MG63 (cell line): Measurements from ENCODE around the gene SINHCAF. TPM values are rescaled to one million over a fixed set of nuclear protein-coding genes. Genes with fewer than 3 reads are reported as not detected.
"Not testable (repeated sequence)": the region's sequence is repeated elsewhere in the genome, so short reads cannot be mapped to it uniquely, and the experiment has no call there.

ENCODE experiments used
- DNase-seq: peaks from one replicate; pipeline ENCODE4 v3.0.0-alpha.2; 2020
- H3K27me3 ChIP-seq: fragments of 250-450 bp; sonication (Bioruptor Pico); 2 replicates; pipeline ENCODE4 v1.5.1; 2020; ENCODE audit warnings: mild to moderate bottlenecking, moderate library complexity
- H3K36me3 ChIP-seq: fragments of 250-450 bp; sonication (Bioruptor Pico); 2 replicates; pipeline ENCODE4 v1.5.1; 2020; ENCODE audit warnings: mild to moderate bottlenecking, moderate library complexity
- H3K4me3 ChIP-seq: fragments of 250-450 bp; sonication (Bioruptor Pico); 2 replicates; pipeline ENCODE4 v1.5.1; 2020; ENCODE audit warnings: mild to moderate bottlenecking, moderate library complexity
- H3K9me3 ChIP-seq: fragments of 250-450 bp; sonication (Bioruptor Pico); 2 replicates; pipeline ENCODE4 v1.5.1; 2020; ENCODE audit warnings: mild to moderate bottlenecking, moderate library complexity
- total RNA-seq: library from RNA; depleted of rRNA; stranded (reverse); fragments of >200 nt; shearing (Covaris generic); gene quantifications from 2 replicates; pipeline ENCODE4 v1.2.3, GENCODE V29; 2014; ENCODE audit warnings: low replicate concordance

SINHCAF gene
- total RNA-seq, 1 experiment from 2014 or later, result 67.6 TPM

DNA sequence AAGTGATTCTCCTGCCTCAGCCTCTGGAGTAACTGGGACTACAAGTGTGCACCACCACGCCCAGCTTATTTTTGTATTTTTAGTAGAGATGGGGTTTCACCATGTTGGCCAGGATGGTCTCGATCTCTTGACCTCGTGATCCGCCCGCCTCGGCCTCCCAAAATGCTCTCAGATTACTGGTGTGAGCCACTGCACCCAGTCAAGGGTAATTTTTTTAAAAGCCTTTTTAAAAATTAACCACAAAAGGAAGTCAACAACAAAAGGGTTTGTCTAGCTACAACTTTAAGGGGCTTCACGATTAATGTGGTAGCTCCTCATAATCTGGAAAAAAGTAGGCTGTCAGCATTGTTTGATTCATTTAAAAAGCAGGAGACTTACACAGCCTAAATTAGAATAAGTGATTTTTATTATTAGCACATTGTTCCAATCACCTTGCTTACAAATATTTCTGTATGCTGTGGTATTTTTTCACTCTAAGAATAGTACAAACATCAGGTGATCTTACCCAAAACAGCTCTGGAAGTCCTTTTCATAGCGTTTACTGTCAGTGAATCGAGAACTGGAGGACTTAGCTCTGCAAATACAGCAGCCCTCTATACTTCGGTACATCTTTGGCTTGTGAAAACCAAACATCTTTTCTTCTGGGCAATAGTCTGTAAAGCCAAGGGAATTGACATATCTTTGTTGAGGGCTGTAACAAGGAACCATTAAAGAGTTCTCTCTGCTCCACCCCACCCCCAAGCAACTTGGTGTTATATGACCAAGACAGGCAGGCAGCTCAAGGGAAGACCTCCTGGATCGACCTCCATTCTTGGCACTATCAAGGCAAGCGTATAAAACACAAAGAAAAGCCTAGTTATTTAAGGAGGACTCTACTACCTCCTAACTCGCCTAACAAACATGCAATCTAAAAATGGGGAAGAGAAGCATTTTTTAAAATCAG is 28.1 kb downstream of the SINHCAF start:
- Histone ChIP-seq H3K4me3 (no peak overlapping the region), H3K27me3 (no peaks in the 10 kb centered on the region), H3K9me3 (no peaks in the 10 kb centered on the region), H3K36me3 (peaks cover 58% of the 10 kb centered on the region)
- DNase-seq, result no peak

DNA sequence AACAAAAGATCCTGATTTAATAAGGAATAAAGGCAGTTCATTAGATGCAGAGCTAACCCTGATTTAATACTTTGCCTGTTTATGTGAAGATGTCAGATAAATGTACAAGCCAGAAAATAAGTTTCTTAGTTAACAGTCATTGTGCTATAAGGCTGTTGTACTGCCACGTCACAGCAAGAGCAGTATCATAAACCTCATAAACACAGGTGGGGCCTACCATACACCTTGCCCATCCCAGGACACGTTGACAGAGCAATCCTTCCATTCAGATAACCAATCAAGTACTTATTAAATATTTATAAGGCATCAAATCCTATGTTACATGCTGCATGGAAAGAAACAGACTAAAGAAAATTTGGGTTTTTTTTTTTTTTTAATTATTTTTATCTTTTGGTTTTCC is 36.5 kb downstream of the SINHCAF start:
- H3K27me3 ChIP-seq, result no peaks in the 10 kb centered on the region
- no peaks in the 10 kb centered on the region for H3K9me3 ChIP-seq
- H3K4me3 ChIP-seq, result no peak overlapping the region
- no peak for DNase-seq
- peaks cover 74% of the 10 kb centered on the region for H3K36me3 ChIP-seq

DNA sequence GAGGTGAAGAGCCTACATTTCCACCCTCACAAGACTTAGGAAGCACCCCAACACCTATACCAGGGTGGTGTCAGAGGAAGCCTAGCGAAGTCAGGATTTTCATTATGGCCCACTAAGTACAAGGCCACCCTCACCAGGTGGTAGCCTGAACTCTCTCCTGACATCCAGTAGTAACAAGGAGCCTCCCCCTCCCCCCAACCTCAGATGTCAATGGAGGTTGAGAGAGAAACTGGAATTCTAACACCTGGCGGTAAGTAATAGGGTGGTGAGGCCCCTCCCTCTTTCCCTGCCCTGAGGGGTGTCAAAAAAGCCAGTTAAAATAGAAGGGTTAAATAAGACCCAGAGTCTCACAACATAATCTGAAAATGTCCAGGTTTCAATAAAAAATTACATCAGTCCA is 37.6 kb downstream of the SINHCAF start:
- Histone ChIP-seq H3K27me3 (no peaks in the 10 kb centered on the region), H3K9me3 (no peaks in the 10 kb centered on the region), H3K36me3 (peaks cover 73% of the 10 kb centered on the region), H3K4me3 (no peak overlapping the region)
- DNase-seq, result no peak

DNA sequence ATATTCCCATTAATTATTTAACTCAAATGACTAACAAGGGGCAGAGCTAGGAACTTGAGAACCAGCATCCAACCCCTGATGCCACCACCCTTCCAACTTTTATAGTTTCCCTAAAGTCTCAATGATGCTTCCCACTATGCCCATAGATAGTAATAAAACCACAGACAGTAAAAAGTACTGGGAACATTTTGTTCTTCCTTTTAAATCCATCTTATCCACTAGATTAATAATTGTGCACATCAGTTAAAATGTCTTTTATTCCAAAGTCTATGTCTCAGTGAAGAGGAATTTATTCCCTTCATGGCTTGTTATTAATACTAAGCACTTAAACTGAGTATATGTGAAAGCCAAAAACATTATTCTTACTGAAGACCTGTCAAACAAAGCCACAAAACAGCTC is 45.8 kb downstream of the SINHCAF start:
- no peaks in the 10 kb centered on the region for H3K27me3 ChIP-seq
- peaks cover 39% of the 10 kb centered on the region for H3K36me3 ChIP-seq
- DNase-seq, result no peak
- H3K4me3 ChIP-seq, result no peak overlapping the region
- no peaks in the 10 kb centered on the region for H3K9me3 ChIP-seq

DNA sequence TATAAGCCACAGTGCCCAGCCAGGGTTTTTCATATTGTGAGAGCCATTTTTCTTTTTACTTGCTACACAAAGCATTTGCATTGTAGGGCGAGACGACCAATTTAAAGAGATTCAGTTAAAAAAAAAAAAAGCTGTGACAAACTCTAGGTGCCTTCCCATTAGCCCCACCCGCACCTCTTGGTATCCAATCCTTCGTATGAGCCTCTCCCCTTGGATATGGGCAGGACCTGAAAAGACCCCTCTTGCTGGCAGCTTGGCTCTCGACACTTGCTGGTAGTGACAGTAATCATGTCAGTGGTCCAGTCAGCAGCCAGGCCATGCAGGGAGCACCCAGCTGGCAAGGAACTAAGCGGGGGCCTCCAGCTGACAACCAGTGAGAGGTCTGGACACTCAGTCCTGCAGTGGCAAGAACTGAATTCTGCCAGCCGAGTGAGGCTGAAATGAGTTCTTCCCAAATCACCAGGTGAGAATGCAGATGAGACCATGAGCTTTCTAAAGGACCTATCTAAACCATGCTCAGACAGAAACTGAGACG is 46.5 kb downstream of the SINHCAF start:
- Histone ChIP-seq H3K36me3 (peaks cover 32% of the 10 kb centered on the region), H3K27me3 (no peaks in the 10 kb centered on the region), H3K9me3 (no peaks in the 10 kb centered on the region), H3K4me3 (no peak overlapping the region)
- no peak for DNase-seq

DNA sequence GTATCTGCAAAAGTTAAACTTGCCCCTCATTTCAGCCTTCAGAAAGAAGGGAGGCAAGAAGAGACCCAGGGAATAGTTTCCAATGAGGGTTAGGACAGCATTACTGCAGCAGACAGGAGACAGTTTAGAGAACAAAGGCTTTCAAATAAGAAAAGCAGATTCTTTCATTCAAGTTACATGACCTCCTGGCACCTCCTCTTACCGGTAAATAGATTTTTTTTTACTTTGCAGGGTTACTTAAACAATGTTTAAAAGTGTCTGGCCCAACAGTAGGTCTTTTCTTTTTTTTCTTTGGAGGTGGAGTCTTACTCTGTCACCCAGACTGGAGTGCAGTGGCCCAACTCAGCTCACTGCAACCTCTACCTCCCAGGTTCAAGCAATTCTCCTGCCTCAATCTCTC is 47.1 kb downstream of the SINHCAF start:
- Histone ChIP-seq H3K27me3 (no peaks in the 10 kb centered on the region), H3K9me3 (no peaks in the 10 kb centered on the region), H3K4me3 (no peak overlapping the region), H3K36me3 (peaks cover 26% of the 10 kb centered on the region)
- no peak for DNase-seq

DNA sequence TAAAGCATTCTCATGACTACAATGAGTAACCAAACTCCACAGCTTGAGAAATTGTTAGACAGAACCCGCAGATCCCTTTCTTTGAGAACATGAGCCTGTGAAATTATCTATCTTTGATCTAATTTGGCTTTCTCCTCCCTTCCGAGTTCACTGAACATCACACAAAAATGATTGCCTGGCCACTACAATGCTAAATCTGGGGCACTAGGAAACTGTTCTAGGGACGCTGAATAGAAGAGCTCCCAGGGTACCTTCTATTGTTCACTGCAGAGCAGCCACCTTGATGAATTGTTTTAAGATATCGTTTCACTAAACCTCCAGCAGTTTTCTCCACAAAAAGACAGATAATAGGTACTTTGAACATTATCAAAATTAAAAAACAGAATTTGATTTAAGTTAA is 47.5 kb downstream of the SINHCAF start:
- H3K9me3 ChIP-seq, result no peaks in the 10 kb centered on the region
- H3K36me3 ChIP-seq, result peaks cover 24% of the 10 kb centered on the region
- no peak for DNase-seq
- H3K27me3 ChIP-seq, result no peaks in the 10 kb centered on the region
- no peak overlapping the region for H3K4me3 ChIP-seq

DNA sequence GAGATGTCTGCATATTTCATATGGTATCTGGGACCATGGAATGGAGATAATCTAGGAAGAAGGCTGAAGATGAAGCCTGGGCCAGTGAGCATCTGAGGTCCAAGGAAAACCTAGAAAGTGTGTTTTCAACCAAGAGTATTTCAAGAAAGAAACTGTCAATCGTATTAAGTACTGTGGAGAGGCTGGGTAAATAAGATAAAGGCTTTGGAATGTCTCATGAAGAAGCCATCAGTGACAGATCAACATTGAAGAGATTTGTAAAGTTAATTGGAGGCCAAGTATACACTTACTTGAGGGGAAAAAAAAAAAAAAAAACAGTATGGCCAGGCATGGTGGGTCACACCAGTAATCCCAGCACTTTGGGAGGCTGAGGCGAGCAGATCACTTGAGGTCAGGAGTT is 48.9 kb downstream of the SINHCAF start:
- H3K27me3 ChIP-seq, result no peaks in the 10 kb centered on the region
- no peak overlapping the region for H3K4me3 ChIP-seq
- peaks cover 13% of the 10 kb centered on the region for H3K36me3 ChIP-seq
- DNase-seq, result no peak
- H3K9me3 ChIP-seq, result no peaks in the 10 kb centered on the region

DNA sequence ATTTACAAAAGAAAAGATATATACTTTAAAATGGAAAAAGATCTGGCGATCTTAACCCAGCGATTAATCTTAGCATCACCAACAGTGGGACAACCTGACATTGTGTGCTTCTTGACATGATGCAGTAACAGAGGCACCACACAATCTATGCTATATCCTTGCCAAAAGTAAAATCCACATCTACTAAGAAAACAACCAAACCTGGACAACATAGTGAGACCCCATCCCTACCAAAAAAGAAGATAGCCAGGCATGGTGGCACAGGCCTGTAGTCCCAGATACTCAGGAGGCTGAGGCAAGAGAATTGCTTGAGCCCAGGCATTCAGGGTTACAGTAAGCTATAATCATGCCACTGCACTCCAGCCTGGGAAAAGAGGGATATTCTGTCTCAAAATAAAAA is 50.5 kb downstream of the SINHCAF start:
- no peaks in the 10 kb centered on the region for H3K9me3 ChIP-seq
- peaks cover 13% of the 10 kb centered on the region for H3K36me3 ChIP-seq
- no peak for DNase-seq
- no peaks in the 10 kb centered on the region for H3K27me3 ChIP-seq
- H3K4me3 ChIP-seq, result no peak overlapping the region

DNA sequence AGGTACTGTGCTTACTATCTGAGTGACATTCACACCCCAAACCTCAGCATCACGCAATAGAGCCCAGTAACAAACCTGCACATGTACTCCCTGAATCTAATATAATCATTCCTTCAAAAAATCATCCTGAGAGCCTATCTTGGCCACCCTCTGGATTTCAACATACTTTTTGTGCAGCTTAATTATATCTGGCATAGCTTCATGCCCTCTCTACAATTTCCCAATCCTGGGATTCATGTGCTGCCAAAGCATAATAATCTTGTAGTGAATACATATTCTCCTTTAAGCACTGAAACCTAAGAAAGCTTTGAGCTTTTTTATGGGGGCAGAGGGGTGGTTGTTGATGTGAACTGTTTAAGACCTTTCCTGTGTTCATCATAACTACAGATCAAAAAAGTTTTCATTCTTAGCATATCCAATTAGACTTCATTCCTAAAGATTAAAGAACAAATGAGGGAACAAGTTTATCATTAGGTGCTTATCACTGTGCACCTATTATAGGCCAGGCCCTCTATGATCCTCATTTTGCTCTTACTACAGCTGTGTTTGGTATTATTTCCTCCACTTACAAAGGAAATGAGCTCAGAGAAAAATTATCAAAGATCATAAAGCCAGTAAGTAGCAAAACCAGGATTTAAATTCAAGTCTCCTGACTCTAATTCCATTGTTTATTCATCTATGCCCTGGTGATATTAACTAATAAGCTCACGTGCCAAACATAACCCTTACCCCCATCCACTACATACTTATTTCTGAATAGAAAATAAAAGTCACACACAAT is 51.2 kb downstream of the SINHCAF start:
- Histone ChIP-seq H3K27me3 (no peaks in the 10 kb centered on the region), H3K36me3 (peaks cover 6% of the 10 kb centered on the region), H3K9me3 (no peaks in the 10 kb centered on the region), H3K4me3 (no peak overlapping the region)
- DNase-seq, result no peak

DNA sequence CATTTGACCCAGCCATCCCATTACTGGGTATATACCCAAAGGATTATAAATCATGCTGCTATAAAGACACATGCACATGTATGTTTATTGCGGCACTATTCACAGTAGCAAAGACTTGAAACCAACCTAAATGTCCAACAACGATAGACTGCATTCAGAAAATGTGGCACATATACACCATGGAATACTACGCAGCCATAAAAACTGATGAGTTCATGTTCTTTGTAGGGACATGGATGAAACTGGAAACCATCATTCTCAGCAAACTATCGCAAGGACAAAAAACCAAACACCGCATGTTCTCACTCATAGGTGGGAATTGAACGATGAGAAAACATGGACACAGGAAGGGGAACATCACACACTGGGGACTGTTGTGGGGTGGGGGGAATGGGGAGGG is 52.2 kb downstream of the SINHCAF start:
- not testable (repeated sequence) for H3K27me3 ChIP-seq, H3K36me3 ChIP-seq, H3K4me3 ChIP-seq, DNase-seq, H3K9me3 ChIP-seq

DNA sequence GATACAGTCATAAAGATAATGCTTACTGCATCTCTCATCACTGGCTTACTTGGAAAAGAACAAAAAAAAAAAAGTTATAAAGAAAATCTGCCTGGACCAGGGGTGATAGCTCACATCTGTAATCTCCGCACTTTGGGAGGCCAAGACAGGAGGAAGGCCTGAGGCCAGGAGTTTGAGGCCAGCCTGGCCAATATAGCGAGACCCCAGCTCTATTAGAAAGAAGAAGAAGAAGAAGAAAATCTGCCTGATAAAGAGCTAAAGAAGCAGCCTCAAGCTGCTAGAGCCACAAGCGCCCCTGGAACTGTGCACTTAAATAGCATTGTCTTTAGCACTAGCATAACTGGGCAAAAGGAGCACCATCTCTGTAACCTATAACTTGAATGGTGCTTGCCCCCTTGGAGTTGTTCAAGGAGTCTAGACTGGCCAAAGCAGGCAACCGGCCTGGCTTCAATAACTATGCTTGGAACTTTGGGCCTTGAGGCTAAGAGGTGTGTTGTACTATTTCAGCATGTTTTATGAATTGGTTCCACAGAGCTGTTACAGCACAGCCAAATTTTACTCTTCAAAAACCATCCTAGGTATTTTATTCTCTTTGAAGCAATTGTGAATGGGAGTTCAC is 53.2 kb downstream of the SINHCAF start:
- no peak overlapping the region for H3K4me3 ChIP-seq
- no peaks in the 10 kb centered on the region for H3K27me3 ChIP-seq
- no peak for DNase-seq

DNA sequence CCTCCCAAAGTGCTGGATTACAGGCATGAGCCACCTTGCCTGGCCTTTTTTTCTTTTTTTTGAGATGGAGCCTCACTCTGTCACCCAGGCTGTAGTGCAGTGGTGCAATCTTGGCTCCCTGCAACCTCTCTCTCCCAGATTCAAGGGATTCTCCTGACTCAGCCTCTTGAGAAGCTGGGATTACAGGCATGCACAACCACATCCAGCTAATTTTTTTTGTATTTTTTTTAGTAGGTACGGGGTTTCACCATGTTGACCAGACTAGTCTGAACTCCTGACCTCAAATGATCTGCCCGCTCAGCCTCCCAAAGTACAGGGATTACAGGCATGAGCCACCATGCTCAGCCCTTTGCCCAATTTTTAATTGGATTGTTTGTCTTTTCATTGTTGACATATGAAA is 58.0 kb downstream of the SINHCAF start:
- DNase-seq, result peak; percentile 9
- no peaks in the 10 kb centered on the region for H3K9me3 ChIP-seq
- H3K36me3 ChIP-seq, result no peaks in the 10 kb centered on the region; the same call in 1 of the 2 replicates
- no peak overlapping the region for H3K4me3 ChIP-seq
- H3K27me3 ChIP-seq, result no peaks in the 10 kb centered on the region

More for the DNA sequence above, 53.2 kb downstream of the SINHCAF start:
- peaks cover 5% of the 10 kb centered on the region for H3K36me3 ChIP-seq
- no peaks in the 10 kb centered on the region for H3K9me3 ChIP-seq

DNA sequence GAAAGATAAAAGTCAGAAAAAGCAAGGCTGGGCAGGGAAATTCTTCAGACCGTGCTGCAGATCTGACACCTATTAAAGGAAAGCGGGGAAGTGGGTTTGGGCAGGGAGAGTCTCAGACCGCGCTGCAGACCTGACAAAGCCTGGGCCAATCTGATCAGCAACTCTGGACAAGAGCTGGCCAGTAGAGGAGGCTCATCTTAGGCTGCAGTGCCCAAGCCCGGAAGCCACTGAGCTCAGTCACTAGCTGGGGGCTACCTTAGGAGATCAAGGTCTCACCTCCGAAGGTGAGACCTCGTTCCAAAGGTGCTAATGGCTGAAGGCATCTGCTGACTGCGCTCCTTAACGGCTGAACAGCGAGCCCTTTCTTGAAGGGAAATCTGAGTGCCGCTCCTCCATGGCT is 60.2 kb downstream of the SINHCAF start:
- no peak overlapping the region for H3K4me3 ChIP-seq
- H3K27me3 ChIP-seq, result no peaks in the 10 kb centered on the region
- no peaks in the 10 kb centered on the region for H3K36me3 ChIP-seq
- no peaks in the 10 kb centered on the region for H3K9me3 ChIP-seq
- DNase-seq, result no peak

DNA sequence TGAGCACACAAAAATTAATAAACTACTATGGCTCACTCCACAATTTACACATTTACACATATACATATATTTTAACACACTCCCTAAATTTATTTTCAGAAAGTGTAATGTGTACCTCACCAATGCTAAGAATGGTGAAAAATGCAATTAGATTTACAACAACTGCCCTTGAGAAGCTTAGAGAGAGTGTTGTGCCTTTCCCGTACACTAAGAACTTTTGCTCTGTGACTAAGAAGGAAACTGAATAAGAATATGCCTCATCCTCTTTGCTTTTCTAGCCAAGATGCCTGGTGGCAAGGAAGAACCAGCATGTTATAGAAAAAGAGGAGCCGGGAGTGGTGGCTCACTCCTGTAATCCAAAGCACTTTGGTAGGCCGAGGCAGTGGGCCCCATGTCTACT is 62.3 kb downstream of the SINHCAF start:
- no peaks in the 10 kb centered on the region for H3K9me3 ChIP-seq
- H3K4me3 ChIP-seq, result no peak overlapping the region
- H3K36me3 ChIP-seq, result no peaks in the 10 kb centered on the region
- DNase-seq, result peak; percentile 16
- H3K27me3 ChIP-seq, result no peaks in the 10 kb centered on the region

DNA sequence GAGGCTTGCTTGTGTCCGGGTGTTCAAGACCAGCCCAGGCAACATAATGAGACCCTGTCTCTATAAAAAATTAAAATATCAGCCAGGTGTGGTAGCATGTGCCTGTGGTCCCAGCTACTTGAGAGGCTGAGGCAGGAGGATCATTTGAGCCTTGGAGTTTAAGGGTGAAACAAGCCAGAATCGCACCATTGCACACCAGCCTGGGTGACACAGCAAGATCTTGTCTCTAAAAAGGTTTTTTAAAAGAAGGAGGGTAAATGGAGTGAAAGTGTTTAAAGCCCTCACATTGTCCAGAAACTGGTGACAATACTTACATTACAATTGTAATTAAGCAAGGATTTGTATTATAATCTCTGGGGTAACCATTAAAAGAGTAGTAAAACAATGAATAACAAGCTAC is 64.2 kb downstream of the SINHCAF start:
- Histone ChIP-seq H3K36me3 (no peaks in the 10 kb centered on the region), H3K4me3 (no peak overlapping the region), H3K27me3 (no peaks in the 10 kb centered on the region), H3K9me3 (no peaks in the 10 kb centered on the region)
- no peak for DNase-seq

DNA sequence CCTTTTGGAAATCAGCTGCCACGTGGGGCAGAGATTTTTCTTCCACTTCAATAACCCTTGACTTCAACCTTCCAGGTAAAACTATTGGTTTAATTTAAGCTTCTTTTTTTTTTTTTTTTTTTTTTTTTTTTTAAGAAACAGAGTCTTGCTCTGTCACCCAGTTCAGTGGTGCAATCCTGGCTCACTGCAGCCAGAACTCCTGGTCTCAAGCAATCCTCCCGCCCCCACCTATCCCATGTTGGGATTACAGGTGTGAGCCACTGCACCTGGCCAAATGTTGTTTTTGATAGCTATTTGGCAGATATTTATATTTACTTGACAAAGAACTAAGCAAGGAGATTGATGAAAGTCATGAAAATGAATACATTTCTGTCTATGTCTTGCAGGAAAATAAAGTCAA is 65.1 kb downstream of the SINHCAF start:
- Histone ChIP-seq H3K9me3 (no peaks in the 10 kb centered on the region), H3K4me3 (no peak overlapping the region), H3K36me3 (no peaks in the 10 kb centered on the region), H3K27me3 (no peaks in the 10 kb centered on the region)
- DNase-seq, result no peak
